ENCODE measurements around the gene RAMP1. TPM values are rescaled to one million over a fixed set of nuclear protein-coding genes. Genes with fewer than 3 reads are reported as not detected.
A peak's percentile ranks its signal among the peaks of the same experiment; 100 is the strongest.

The RAMP1 gene
- total and polyA plus RNA-seq, 2 donors (not counting 1 experiment from before 2014, with no cell fraction given), result 15.7 TPM; not detected in 1

DNA sequence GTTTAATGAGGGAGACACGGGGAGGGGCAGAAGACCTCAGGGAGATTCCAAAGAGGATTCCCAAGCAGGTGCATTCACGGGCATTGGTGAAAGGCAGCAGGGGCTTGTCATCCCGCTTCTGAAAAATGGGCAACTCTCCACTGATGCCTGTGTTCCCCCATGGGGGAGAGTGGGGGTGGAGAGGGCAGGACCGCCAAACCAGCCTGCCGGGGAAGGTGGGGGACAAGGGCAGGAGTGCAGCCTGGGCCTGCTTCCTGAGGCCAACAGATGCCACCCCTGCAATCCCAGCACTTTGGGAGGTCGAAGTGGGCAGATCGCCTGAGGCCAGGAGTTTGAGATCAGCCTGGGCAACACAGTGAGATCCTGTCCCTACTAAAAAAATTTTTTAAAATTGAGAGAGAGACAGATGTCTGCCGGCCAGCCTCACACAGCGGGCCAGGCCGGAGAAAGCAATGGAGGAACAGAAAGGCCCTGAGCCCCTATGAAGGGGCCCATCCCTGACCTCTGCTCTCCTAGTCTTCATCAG is 62.6 kb downstream of the RAMP1 start:
- TF ChIP-seq EZH2 (IDR thresholded peaks at IDR 0.05; ENCODE audit: borderline replicate concordance, insufficient read depth, low read depth, low read length, poor library complexity, severe bottlenecking), result no peak
- TF ChIP-seq, protein P1, sequence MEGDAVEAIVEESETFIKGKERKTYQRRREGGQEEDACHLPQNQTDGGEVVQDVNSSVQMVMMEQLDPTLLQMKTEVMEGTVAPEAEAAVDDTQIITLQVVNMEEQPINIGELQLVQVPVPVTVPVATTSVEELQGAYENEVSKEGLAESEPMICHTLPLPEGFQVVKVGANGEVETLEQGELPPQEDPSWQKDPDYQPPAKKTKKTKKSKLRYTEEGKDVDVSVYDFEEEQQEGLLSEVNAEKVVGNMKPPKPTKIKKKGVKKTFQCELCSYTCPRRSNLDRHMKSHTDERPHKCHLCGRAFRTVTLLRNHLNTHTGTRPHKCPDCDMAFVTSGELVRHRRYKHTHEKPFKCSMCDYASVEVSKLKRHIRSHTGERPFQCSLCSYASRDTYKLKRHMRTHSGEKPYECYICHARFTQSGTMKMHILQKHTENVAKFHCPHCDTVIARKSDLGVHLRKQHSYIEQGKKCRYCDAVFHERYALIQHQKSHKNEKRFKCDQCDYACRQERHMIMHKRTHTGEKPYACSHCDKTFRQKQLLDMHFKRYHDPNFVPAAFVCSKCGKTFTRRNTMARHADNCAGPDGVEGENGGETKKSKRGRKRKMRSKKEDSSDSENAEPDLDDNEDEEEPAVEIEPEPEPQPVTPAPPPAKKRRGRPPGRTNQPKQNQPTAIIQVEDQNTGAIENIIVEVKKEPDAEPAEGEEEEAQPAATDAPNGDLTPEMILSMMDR (IDR thresholded peaks at IDR 0.05), result no peak
- DNase-seq (no peak), ATAC-seq (ENCODE audit: low read depth) (no peak)
- Histone ChIP-seq H3K36me3 (replicated peaks in 1 of 2; ENCODE audit: control extremely low read depth in 1 of 2, control insufficient read depth in 1 of 2, extremely low read depth in 1 of 2, insufficient read depth in 2 of 2, low read length in 1 of 2) (no peaks in the 10 kb centered on the region), H3K4me1 (ENCODE audit: control insufficient read depth in 2 of 2, insufficient read depth in 2 of 2, low read length in 2 of 2) (peaks cover 0 to 5% of the 10 kb centered on the region in 2 donors), H3K79me2 (ENCODE audit: control insufficient read depth, insufficient read depth, low read length) (no peaks in the 10 kb centered on the region), H3K4me2 (replicated peaks; ENCODE audit: low read depth, low read length, poor library complexity, severe bottlenecking) (no peak overlapping the region), H4K20me1 (ENCODE audit: control insufficient read depth, insufficient read depth, low read length, poor library complexity, severe bottlenecking) (no peaks in the 10 kb centered on the region), H2AFZ (ENCODE audit: insufficient read depth, low read depth, low read length, poor library complexity, severe bottlenecking) (no peak overlapping the region), H3K27ac (ENCODE audit: low read length in 2 of 2) (no peak overlapping the region), H3K9ac (ENCODE audit: low read length) (no peak overlapping the region), H3K4me3 (ENCODE audit: control extremely low read depth in 1 of 5, extremely low read depth in 1 of 5, insufficient read depth in 1 of 5, low read depth in 2 of 5, low read length in 4 of 5) (no peak overlapping the region), H3K27me3 (replicated peaks in 1 of 4; ENCODE audit: control extremely low read depth in 1 of 4, control insufficient read depth in 3 of 4, insufficient read depth in 4 of 4, low read length in 3 of 4) (peaks cover 0 to 8% (median 0%) of the 10 kb centered on the region in 4 experiments), H3K9me3 (ENCODE audit: control extremely low read depth in 1 of 3, control insufficient read depth in 2 of 3, insufficient read depth in 1 of 3, low read length in 2 of 3) (peaks cover 0 to 4% (median 0%) of the 10 kb centered on the region in 3 donors)
- Mint-ChIP-seq H3K9me3 (ENCODE audit: insufficient read depth) (no peaks in the 10 kb centered on the region), H3K4me1 (peaks cover 18% of the 10 kb centered on the region), H3K27ac (peak overlapping the region; percentile 41), H3K27me3 (no peaks in the 10 kb centered on the region), H3K4me3 (no peak overlapping the region)
- whole genome bisulfite sequencing (ENCODE audit: insufficient coverage), result 93% methylated on average over 8 of the region's 10 CpGs
- POLR2A ChIA-PET, result interaction anchor here (0.9 kb wide), 1 partner anchor 64 kb away, joined by 4 read pairs; no protein-coding TSS in a partner anchor
- intact Hi-C loops (cut with micrococcal nuclease), result loop anchor here (2.0 to 5.0 kb wide), 4 partner anchors 17 to 340 kb away; partner anchors contain the start of genes RAMP1 and UBE2F
- CTCF ChIA-PET, result interaction anchor here (1.1 to 1.7 kb wide), 5 partner anchors 18 to 341 kb away, joined by 3 to 17 read pairs (median 8); no protein-coding TSS in a partner anchor

All from B cell (primary cell).